22Rv1 (cell line): Measurements from ENCODE around the gene SMYD3.

ENCODE experiments used
- CTCF ChIP-seq: fragments of 450-650 bp; IDR thresholded peaks from 2 replicates; pipeline ENCODE4 v1.5.1; 2017; ENCODE audit warnings: mild to moderate bottlenecking
- ZFX ChIP-seq: fragments of 450-650 bp; IDR thresholded peaks from 2 replicates; pipeline ENCODE4 v1.6.1; 2017; ENCODE audit warnings: antibody characterized with exemption, borderline replicate concordance

- TF ChIP-seq CTCF (no peak), ZFX (no peak)
Observed at GRCh38 chr1:246164764-246165163, 342.3 kb downstream of the SMYD3 start.
